ENCODE results near the gene CHST10. TPM values are rescaled to one million over a fixed set of nuclear protein-coding genes. Genes with fewer than 3 reads are reported as not detected.

CHST10 gene
- polyA plus RNA-seq, 1 donor from 2014 or later, result 76.1 TPM

DNA sequence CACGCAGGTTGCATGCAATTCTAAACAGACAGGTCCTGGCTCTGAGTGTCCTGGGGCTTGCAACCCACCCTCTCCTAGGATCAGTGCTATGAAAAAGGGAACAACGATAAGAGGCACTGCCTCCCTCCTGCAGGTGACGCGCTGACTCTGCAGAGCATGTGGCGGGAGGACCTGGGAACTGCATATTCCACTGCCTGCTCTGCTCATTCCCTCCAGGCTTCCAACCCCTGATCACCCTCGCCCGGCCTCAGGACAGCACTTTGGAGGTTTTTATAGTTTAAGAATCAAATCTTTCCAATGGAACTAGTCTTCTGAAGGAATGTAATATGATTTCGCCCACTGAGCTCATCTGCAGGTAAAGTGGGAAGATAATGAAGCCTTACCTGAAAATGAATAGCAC is 8.5 kb downstream of the CHST10 start:
- Histone ChIP-seq H3K9ac (ENCODE audit: low read length) (no peak overlapping the region), H3K9me2 (ENCODE audit: insufficient read depth, low read length) (no peaks in the 10 kb centered on the region), H3K36me3 (ENCODE audit: insufficient read depth, low read length) (no peaks in the 10 kb centered on the region), H3F3A (ENCODE audit: insufficient read depth, low read length, poor library complexity, severe bottlenecking) (no peaks in the 10 kb centered on the region), H3K79me2 (replicated peaks; ENCODE audit: insufficient read depth, low read length) (peaks cover 27% of the 10 kb centered on the region), H3K27ac (ENCODE audit: low read length) (no peak overlapping the region), H3K27me3 (ENCODE audit: insufficient read depth, low read depth, low read length) (no peaks in the 10 kb centered on the region), H2AFZ (ENCODE audit: low read depth, low read length) (no peak overlapping the region), H4K20me1 (ENCODE audit: insufficient read depth) (no peaks in the 10 kb centered on the region), H3K9me3 (ENCODE audit: low read length) (no peaks in the 10 kb centered on the region), H3K4me2 (ENCODE audit: low read length) (no peak overlapping the region), H3K4me3 (ENCODE audit: low read length) (no peak overlapping the region)
- no peak for TF ChIP-seq RAD21 (conservative IDR thresholded peaks at IDR 0.05)
- TF ChIP-seq, protein P1, sequence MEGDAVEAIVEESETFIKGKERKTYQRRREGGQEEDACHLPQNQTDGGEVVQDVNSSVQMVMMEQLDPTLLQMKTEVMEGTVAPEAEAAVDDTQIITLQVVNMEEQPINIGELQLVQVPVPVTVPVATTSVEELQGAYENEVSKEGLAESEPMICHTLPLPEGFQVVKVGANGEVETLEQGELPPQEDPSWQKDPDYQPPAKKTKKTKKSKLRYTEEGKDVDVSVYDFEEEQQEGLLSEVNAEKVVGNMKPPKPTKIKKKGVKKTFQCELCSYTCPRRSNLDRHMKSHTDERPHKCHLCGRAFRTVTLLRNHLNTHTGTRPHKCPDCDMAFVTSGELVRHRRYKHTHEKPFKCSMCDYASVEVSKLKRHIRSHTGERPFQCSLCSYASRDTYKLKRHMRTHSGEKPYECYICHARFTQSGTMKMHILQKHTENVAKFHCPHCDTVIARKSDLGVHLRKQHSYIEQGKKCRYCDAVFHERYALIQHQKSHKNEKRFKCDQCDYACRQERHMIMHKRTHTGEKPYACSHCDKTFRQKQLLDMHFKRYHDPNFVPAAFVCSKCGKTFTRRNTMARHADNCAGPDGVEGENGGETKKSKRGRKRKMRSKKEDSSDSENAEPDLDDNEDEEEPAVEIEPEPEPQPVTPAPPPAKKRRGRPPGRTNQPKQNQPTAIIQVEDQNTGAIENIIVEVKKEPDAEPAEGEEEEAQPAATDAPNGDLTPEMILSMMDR (IDR thresholded peaks at IDR 0.05; ENCODE audit: poor library complexity, severe bottlenecking), result no peak
- no peak for TF ChIP-seq TAF1 (IDR thresholded peaks at IDR 0.05; ENCODE audit: low read depth)
- no peak for TF ChIP-seq EP300 (conservative IDR thresholded peaks at IDR 0.05; ENCODE audit: poor library complexity, severe bottlenecking)
- TF ChIP-seq MXI1 (conservative IDR thresholded peaks at IDR 0.05; ENCODE audit: poor library complexity, severe bottlenecking), result no peak
- TF ChIP-seq SMC3 (conservative IDR thresholded peaks at IDR 0.05; ENCODE audit: poor library complexity), result no peak

DNA sequence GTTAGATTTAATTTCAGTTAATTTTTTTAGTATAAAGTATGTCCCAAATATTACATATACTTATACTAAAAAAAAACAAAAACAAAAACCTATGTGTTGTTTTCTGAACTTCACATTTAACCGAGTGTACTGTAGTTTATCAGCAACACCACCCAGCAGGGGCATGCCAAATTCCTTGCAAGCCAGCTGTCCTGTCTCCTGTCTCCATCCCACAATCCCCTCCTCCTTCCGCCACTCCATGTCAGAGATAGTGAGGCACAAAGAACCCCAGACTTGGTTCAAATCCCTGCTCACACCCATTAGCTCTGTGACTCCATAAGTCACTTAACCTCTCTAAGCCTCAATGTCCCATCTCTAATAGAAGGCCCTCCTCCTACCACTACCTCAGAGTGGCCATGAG is 9.4 kb downstream of the CHST10 start:
- no peaks in the 10 kb centered on the region for H3K9me3 ChIP-seq (ENCODE audit: low read length)
- no peak overlapping the region for H3K9ac ChIP-seq (ENCODE audit: low read length)
- no peaks in the 10 kb centered on the region for H4K20me1 ChIP-seq (ENCODE audit: insufficient read depth)
- TF ChIP-seq, protein P2, sequence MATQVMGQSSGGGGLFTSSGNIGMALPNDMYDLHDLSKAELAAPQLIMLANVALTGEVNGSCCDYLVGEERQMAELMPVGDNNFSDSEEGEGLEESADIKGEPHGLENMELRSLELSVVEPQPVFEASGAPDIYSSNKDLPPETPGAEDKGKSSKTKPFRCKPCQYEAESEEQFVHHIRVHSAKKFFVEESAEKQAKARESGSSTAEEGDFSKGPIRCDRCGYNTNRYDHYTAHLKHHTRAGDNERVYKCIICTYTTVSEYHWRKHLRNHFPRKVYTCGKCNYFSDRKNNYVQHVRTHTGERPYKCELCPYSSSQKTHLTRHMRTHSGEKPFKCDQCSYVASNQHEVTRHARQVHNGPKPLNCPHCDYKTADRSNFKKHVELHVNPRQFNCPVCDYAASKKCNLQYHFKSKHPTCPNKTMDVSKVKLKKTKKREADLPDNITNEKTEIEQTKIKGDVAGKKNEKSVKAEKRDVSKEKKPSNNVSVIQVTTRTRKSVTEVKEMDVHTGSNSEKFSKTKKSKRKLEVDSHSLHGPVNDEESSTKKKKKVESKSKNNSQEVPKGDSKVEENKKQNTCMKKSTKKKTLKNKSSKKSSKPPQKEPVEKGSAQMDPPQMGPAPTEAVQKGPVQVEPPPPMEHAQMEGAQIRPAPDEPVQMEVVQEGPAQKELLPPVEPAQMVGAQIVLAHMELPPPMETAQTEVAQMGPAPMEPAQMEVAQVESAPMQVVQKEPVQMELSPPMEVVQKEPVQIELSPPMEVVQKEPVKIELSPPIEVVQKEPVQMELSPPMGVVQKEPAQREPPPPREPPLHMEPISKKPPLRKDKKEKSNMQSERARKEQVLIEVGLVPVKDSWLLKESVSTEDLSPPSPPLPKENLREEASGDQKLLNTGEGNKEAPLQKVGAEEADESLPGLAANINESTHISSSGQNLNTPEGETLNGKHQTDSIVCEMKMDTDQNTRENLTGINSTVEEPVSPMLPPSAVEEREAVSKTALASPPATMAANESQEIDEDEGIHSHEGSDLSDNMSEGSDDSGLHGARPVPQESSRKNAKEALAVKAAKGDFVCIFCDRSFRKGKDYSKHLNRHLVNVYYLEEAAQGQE (IDR thresholded peaks at IDR 0.05; ENCODE audit: borderline replicate concordance), result no peak
- TF ChIP-seq POLR2AphosphoS5 (IDR thresholded peaks at IDR 0.05), result no peak
- no peak for TF ChIP-seq RAD21 (conservative IDR thresholded peaks at IDR 0.05)
- TF ChIP-seq EZH2 (IDR thresholded peaks at IDR 0.05; ENCODE audit: borderline replicate concordance, insufficient read depth, low read length, poor library complexity, severe bottlenecking), result no peak
- TF ChIP-seq, protein P1 (IDR thresholded peaks at IDR 0.05; ENCODE audit: poor library complexity, severe bottlenecking), result no peak
- TF ChIP-seq TAF1 (IDR thresholded peaks at IDR 0.05; ENCODE audit: low read depth), result no peak
- TF ChIP-seq MXI1 (conservative IDR thresholded peaks at IDR 0.05; ENCODE audit: poor library complexity, severe bottlenecking), result no peak
- no peak for TF ChIP-seq SMC3 (conservative IDR thresholded peaks at IDR 0.05; ENCODE audit: poor library complexity)
- TF ChIP-seq EP300 (conservative IDR thresholded peaks at IDR 0.05; ENCODE audit: poor library complexity, severe bottlenecking), result no peak
- H3K4me2 ChIP-seq (ENCODE audit: low read length), result no peak overlapping the region
- H3K27ac ChIP-seq (ENCODE audit: low read length), result no peak overlapping the region
- H3K4me3 ChIP-seq (ENCODE audit: low read length), result no peak overlapping the region
- no peak overlapping the region for H2AFZ ChIP-seq (ENCODE audit: low read depth, low read length)
- H3K36me3 ChIP-seq (ENCODE audit: insufficient read depth, low read length), result no peaks in the 10 kb centered on the region
- H3K27me3 ChIP-seq (ENCODE audit: insufficient read depth, low read depth, low read length), result no peaks in the 10 kb centered on the region
- H3K79me2 ChIP-seq (replicated peaks; ENCODE audit: insufficient read depth, low read length), result peaks cover 27% of the 10 kb centered on the region
- H3K9me2 ChIP-seq (ENCODE audit: insufficient read depth, low read length), result no peaks in the 10 kb centered on the region
- H3F3A ChIP-seq (ENCODE audit: insufficient read depth, low read length, poor library complexity, severe bottlenecking), result no peaks in the 10 kb centered on the region

Measured in neural cell (in vitro differentiated cells).